CD1c-positive myeloid dendritic cell (primary cell): Measurements from ENCODE around the gene OR2Z1.
"Not testable (repeated sequence)": the region's sequence is repeated elsewhere in the genome, so short reads cannot be mapped to it uniquely, and the experiment has no call there.

Source experiments
- DNase-seq: peaks from one replicate; pipeline ENCODE4 v3.0.0-alpha.2; 2016; ENCODE audit errors: extremely low spot score

OR2Z1 gene

DNA sequence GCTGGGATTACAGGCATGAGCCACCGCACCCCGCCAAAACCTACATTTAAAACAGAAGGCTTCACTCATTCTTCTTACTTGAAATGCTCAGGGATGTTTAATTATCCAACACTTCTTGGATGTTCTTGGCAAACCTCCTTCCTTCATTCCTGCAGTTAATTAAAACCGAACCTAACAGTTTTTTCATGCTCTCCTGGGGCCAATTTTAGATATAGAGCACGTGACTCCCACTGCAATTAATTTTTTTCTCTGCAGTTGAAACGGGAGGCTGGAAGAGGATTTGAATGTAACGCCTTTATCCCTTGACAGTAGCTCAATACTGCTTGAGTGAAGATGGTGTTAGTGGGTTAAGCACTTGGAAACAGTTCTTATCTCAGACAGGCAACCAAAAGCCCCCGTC is 18.2 kb upstream of the OR2Z1 start:
- no peak for DNase-seq

GRCh38 chr19:8705304-8705703 is 16.1 kb upstream of the OR2Z1 start:
- not testable (repeated sequence) for DNase-seq

GRCh38 chr19:8705742-8706141 is 15.7 kb upstream of the OR2Z1 start:
- no peak for DNase-seq

GRCh38 chr19:8710337-8710736 is 11.1 kb upstream of the OR2Z1 start:
- DNase-seq, result not testable (repeated sequence)

DNA sequence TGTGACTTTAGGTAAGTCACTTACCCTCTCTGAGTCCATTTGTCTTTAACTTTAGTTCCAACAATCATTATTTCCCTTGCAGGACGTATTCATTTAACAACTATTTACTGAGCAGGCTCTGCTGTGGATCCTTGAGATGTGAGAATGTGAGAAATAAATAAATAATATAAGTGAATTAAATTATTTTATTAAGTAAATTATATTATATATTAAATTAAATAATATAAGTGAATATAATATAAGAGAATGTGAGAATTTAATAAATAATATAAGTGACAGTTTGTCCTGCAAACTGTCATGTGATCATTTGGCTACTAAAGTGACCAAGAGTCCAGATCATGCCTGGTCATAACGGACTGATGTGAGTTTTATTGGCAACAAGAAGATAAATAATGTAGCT is 598 bp downstream of the OR2Z1 start:
- DNase-seq, result no peak

- no peak for DNase-seq
Observed at GRCh38 chr19:8724276-8724675, 2.8 kb downstream of the OR2Z1 start.

DNA sequence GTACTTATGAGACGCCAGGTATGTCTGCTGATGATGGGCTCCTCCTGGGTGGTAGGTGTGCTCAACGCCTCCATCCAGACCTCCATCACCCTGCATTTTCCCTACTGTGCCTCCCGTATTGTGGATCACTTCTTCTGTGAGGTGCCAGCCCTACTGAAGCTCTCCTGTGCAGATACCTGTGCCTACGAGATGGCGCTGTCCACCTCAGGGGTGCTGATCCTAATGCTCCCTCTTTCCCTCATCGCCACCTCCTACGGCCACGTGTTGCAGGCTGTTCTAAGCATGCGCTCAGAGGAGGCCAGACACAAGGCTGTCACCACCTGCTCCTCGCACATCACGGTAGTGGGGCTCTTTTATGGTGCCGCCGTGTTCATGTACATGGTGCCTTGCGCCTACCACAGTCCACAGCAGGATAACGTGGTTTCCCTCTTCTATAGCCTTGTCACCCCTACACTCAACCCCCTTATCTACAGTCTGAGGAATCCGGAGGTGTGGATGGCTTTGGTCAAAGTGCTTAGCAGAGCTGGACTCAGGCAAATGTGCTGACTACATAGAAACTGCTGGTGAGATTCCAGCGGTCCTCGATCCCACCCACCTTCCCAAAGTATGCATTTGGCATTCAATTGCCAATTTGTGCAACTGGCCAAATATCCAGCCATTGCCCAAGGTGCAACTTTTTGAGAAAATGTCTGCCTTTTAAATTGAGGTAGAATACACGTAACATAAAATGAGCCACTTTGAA is 10.2 kb downstream of the OR2Z1 start:
- DNase-seq, result no peak

DNA sequence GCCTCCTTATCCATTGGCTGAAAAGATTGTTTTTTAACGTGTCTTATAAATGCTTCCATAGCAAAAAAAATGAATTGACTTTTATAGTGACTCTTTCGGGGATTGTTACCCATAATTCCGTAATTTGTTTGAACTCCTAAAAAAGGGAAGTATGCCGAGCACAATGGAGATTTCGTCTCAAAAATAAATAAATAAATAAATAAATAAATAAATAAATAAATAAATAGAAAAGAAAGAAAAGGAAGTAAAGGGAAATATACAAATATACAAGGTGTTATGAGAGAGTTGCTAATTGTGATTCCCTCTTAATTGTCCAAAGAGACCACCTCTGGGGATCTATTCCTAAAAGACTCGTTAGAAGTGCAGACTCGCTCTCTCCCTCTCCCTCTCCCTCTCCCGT is 16.9 kb downstream of the OR2Z1 start:
- DNase-seq, result no peak

GRCh38 chr19:8739291-8740065 is 18.0 kb downstream of the OR2Z1 start:
- not testable (repeated sequence) for DNase-seq

DNA sequence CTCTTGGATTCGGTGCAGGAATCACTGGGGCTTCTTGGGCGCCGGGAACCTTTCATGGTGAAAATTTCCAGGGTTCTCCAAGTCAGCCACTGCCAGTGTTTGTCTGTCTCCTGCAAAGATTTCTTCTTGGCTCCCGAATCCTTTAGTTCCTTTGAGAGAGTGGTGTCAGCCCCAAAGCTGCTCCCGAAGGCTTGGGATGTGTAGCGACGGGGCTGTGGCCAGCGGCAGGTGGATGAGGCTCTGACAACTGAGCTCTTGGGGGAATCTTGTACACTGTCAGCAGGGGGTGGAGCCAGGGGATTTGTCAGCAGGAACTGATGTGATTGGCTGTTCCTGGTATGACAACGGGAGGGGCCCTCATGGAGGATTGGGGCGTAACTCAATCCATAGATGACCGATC is 45.8 kb downstream of the OR2Z1 start:
- DNase-seq, result not testable (repeated sequence)

GRCh38 chr19:8769265-8769664 is 47.8 kb downstream of the OR2Z1 start:
- DNase-seq, result not testable (repeated sequence)

DNA sequence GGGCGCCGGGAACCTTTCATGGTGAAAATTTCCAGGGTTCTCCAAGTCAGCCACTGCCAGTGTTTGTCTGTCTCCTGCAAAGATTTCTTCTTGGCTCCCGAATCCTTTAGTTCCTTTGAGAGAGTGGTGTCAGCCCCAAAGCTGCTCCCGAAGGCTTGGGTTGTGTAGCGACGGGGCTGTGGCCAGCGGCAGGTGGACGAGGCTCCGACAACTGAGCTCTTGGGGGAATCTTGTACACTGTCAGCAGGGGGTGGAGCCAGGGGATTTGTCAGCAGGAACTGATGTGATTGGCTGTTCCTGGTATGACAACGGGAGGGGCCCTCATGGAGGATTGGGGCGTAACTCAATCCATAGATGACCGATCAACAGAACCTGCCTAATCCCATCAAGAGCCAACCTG is 52.2 kb downstream of the OR2Z1 start:
- DNase-seq, result not testable (repeated sequence)
